GM11168 (cell line): ENCODE data around the gene IL36RN.

Experiments used
- in situ Hi-C: fragments of 300-500 bp; cut with MboI; formaldehyde crosslinking; loops from one replicate; pipeline ENCODE4 v1.12.0; 2022; ENCODE audit warnings: low sequenced_read_pairs; ENCODE audit not compliant: unreplicated experiment

IL36RN gene

GRCh38 chr2:113069676-113070605 is 10.9 kb downstream of the IL36RN start:
- in situ Hi-C loops, result no loop called here

DNA sequence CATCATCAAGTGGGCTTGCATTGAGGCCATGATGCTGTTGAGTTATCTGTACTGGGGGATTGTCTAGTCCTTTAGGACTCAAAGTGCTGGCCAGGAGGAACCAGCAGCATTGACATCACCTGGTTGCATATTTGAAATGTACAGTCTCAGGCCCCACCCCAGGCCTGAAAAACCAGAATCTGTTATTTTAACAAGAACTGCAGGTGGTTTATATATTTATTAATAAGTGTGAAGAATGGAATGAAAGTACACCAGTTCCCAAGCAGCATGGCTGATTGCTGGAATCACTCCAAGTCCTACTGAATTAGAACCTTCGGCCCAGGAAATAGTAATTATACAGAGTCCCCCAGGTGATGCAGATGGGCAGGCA is 11.6 kb downstream of the IL36RN start:
- in situ Hi-C loops, result no loop called here

DNA sequence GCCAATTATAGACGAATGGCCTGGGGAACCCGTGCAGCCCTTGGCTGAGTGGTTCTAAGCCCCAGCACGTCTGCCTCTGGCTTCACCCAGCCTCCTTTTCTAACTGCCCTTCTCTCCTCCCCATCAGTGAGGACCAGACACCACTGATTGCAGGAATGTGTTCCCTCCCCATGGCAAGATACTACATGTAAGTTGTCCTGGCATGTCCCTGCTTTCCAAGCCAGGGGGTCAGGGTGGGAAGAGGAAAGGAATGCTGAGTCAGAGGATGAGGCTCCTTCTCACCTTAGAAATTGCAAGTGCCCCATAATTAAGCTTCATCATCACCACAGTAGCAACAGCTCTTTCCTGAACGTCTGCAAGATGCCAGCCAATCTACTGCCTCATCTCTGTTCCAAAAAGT is 13.6 kb downstream of the IL36RN start:
- in situ Hi-C loops, result no loop called here

DNA sequence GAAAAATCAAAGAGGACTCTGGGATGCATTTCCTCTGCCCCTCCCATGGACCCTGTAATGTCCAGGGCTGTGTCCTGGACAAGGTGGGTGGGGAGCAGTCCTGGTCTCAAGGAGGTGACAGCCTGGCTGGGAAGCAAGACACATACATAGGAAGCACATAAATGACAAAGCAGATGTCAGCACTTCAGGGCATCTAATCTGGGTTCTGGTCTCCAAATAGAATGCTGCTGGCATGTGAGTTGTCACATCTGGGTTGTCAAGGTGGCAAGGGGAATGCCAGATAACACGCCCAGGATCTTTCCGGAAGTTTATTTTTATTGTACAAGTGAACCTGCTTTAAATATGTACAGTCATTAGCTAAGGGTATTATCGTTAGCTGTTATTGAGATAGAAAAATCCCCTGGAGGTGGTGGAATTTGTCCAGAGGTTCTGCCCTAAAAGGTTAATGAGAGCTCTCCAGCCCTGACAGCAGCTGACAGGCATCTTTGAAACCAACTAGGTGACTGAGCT is 14.4 kb downstream of the IL36RN start:
- in situ Hi-C loops, result no loop called here

DNA sequence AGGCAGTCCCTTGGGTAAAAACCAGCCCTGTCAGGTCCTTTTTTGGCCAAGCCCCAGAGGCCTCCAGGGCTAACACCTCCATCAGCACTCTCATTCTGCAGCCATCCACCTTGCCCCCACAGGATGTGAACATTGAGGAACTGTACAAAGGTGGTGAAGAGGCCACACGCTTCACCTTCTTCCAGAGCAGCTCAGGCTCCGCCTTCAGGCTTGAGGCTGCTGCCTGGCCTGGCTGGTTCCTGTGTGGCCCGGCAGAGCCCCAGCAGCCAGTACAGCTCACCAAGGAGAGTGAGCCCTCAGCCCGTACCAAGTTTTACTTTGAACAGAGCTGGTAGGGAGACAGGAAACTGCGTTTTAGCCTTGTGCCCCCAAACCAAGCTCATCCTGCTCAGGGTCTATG is 16.0 kb downstream of the IL36RN start:
- in situ Hi-C loops, result no loop called here

DNA sequence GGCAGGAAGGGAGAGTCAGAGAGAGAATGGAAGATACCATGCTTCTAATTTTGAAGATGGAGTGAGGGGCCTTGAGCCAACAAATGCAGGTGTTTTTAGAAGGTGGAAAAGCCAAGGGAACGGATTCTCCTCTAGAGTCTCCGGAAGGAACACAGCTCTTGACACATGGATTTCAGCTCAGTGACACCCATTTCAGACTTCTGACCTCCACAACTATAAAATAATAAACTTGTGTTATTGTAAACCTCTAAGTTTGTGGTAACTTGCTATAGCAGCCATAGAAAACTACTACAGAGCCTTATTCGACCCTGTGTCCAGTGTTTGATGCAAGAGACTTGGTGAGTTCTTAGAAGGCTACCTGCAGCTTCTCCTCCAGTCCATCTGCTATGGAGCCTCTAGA is 16.6 kb downstream of the IL36RN start:
- in situ Hi-C loops, result no loop called here

GRCh38 chr2:113076954-113077669 is 18.1 kb downstream of the IL36RN start:
- in situ Hi-C loops, result no loop called here

DNA sequence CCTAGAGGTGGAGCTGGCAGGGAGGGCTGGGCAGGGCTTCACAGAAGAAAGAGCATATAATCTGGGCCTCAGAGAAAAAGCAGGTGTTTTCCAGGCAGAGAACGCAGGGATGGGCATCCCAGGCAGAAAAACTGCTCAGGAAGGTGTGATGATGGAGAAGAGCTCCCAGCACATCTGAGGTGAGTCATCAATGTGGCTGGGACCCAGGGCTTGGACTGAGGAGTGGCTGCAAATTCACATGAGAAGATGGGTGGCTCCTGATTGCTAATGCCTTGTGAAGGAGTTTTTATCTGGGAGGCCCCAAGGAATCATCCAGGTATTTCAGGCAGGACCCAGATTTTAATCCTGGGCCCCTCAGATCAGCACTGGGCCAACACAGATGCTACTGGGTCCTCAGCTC is 18.9 kb downstream of the IL36RN start:
- in situ Hi-C loops, result no loop called here

- in situ Hi-C loops, result no loop called here
Measured at GRCh38 chr2:113078350-113078839, 19.4 kb downstream of the IL36RN start.

DNA sequence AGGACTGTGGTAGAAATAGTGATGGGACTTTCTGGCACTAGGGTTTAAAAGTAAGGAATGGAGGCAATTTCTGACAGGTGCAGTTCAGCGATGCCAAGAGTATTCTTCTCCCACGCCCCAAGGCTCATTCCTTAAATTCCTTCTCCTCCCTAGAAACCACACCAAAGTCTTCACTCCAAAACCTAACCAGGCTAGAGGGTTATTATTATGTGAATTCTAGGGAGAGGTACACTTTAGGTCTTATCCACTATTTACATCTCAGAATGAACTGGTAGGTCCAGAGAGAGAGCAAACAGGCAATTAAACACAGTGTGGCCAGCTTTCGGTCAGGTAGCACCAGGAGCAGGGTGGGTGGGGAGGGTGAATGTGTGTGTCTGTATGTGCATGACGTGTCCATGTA is 20.1 kb downstream of the IL36RN start:
- in situ Hi-C loops, result no loop called here

GRCh38 chr2:113080134-113080533 is 21.1 kb downstream of the IL36RN start:
- in situ Hi-C loops, result no loop called here

GRCh38 chr2:113081488-113082210 is 22.7 kb downstream of the IL36RN start:
- in situ Hi-C loops, result no loop called here

DNA sequence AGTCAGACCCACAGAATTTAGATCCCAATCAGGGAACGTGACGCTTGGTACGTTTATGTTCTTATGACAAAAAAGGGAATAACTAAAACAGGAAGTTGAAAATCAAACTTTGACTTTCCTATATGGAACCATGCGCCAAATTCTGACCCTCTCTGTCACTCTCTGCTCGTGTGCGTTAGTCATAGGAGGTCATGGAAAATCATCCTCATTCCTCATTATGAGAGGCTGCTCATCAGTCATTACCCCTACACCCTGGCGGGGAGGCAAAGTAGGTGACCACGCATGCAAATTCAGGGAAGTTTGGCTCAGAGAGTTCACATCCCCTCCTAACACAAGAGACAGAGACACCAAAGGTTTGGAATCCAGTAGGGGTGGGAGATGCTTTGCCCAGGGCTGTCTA is 24.3 kb downstream of the IL36RN start:
- in situ Hi-C loops, result no loop called here

- in situ Hi-C loops, result no loop called here
Measured at GRCh38 chr2:113084249-113085000, 25.4 kb downstream of the IL36RN start.

- in situ Hi-C loops, result no loop called here
Measured at GRCh38 chr2:113085542-113085941, 26.5 kb downstream of the IL36RN start.

DNA sequence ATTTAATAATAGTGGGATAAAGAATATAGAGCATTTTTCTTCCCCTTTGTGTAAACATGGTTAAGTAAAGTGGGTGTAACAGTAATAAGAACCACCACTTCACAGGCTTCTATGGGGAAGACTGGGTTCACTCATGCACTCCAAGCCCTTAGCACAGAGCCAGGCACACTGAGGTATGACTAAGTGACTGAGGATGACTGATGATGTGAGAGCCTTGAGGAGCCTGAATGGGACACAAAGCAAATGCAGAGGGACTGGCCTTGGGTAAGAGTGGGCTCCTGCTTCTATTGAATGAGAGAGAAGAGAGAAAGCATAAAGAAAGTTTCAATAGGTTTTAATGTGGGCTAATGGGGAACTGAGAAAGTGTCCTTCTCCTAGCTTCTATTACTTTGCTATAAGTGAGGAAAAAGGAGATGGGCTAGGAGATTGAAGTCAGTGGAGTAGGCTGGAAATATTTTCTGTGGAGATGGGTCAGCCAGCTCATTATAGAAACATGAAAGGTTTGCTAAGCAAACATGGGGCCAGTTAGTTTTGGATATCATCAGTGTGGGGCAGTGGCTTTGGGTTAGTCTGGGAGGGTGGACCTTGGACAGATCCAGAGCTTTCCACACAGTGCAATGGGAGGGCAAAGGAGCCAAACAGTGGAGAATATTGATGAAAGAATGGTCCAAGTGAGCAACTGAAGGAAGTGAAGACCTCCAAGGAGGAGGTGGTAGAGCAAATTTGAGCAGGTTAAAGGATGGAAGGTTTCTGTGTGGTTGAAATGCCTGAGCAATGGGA is 29.4 kb downstream of the IL36RN start:
- in situ Hi-C loops, result no loop called here

- in situ Hi-C loops, result no loop called here
Measured at GRCh38 chr2:113089916-113090315, 30.9 kb downstream of the IL36RN start.

GRCh38 chr2:113091231-113091896 is 32.4 kb downstream of the IL36RN start:
- in situ Hi-C loops, result no loop called here
